Astrocyte of the cerebellum (primary cell): ENCODE data around the gene ADAMTS16.

Experiments
- DNase-seq: peaks from one replicate; pipeline ENCODE4 v3.0.0-alpha.2; 2011; ENCODE audit warnings: low read depth
- H3K4me3 ChIP-seq: 2 replicates; pipeline ENCODE4 v1.5.1; 2011; ENCODE audit warnings: mild to moderate bottlenecking, low read depth, low read length, moderate library complexity
- in situ Hi-C: cut with HindIII; loops from 2 replicates; pipeline ENCODE4 v1.10.0; 2017; ENCODE audit warnings: low sequenced_read_pairs
- TF ChIP-seq, protein P1 (sequence below): IDR thresholded peaks from 2 replicates; pipeline ENCODE4 v1.5.1; 2012; ENCODE audit warnings: low read length, low read depth, moderate library complexity, mild to moderate bottlenecking; ENCODE audit errors: missing control alignments

ADAMTS16 gene

DNA sequence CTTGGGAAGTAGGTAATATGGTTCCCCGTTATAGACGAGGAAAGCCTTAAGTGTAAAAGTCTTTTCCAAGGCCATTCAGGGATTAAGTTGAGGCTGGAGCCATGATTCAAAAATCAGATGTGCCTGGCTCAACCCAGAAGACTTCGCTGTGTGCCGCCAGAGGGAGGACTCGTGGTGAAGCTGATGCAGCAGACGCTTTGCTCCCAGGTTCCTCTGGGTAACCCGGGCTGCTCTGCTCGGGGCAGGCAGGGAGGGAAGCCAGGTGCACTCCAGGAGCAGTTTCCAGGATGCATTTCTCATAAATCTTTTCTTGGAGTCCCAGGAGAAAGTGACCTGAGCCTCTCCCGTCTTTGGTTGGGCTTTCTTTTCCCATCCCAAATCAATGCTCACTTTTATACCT lies 219.5 kb downstream of the ADAMTS16 start:
- TF ChIP-seq, protein P1, sequence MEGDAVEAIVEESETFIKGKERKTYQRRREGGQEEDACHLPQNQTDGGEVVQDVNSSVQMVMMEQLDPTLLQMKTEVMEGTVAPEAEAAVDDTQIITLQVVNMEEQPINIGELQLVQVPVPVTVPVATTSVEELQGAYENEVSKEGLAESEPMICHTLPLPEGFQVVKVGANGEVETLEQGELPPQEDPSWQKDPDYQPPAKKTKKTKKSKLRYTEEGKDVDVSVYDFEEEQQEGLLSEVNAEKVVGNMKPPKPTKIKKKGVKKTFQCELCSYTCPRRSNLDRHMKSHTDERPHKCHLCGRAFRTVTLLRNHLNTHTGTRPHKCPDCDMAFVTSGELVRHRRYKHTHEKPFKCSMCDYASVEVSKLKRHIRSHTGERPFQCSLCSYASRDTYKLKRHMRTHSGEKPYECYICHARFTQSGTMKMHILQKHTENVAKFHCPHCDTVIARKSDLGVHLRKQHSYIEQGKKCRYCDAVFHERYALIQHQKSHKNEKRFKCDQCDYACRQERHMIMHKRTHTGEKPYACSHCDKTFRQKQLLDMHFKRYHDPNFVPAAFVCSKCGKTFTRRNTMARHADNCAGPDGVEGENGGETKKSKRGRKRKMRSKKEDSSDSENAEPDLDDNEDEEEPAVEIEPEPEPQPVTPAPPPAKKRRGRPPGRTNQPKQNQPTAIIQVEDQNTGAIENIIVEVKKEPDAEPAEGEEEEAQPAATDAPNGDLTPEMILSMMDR: no peak
- in situ Hi-C loops: no loop called here
- no peak for DNase-seq
- no peak overlapping the region for H3K4me3 ChIP-seq

DNA sequence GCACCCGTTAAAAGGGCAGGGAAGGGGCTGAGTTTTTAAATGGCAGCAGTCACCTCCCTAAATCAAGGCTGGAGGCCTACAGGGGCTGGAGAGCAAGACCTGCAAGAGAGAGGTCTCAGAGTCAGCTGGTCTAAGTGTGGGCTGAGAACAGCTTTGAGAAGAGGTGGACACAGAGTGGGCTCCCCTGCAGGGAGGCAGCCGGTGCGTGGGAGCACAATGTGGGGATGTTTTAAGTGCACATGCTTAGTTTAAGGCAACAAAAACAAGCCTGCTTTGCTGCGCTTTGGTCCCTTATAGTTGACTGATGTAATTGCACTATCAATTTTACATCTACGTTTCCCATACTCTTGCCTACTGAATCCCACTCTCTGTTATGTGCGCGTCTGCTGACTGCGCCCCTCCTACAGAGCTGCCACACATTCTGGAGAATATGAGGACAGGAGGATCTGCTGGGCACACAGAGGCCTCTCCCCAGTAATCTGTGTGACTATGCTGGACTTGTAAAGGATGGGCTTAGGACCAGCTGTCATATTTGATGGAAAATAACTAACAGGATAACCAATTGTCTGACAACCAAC lies 220.3 kb downstream of the ADAMTS16 start:
- no peak overlapping the region for H3K4me3 ChIP-seq
- in situ Hi-C loops: no loop called here
- DNase-seq: no peak
- TF ChIP-seq, protein P1: no peak

DNA sequence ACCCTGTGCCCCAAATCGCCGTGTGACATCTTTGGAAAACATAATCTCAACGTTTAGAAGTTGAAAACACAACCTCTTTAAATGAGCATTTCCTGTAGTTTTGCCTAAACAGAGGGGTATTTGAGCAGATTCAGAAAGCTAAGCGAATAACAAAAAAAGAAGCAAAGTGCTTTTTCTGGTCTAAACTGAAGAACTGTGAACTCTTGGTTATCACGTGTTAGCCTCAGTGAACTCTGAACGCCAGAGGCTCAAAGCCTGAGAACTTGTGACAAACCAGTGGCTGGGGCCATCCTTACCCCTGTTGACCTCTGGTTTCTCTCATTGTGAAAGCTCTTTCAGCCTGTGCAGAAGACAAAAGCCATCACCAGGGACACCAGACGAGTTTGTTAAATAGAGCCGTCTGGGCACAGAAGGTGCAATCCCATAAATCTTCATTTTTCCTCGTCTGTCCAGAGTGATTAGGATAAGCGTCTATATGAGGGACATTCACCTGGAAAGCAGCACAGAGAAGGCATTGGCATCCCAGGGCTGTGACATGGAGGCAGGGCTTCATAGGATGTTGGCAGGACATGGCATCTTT lies 220.9 kb downstream of the ADAMTS16 start:
- no peak for DNase-seq
- in situ Hi-C loops: no loop called here
- TF ChIP-seq, protein P1: no peak
- H3K4me3 ChIP-seq: no peak overlapping the region

DNA sequence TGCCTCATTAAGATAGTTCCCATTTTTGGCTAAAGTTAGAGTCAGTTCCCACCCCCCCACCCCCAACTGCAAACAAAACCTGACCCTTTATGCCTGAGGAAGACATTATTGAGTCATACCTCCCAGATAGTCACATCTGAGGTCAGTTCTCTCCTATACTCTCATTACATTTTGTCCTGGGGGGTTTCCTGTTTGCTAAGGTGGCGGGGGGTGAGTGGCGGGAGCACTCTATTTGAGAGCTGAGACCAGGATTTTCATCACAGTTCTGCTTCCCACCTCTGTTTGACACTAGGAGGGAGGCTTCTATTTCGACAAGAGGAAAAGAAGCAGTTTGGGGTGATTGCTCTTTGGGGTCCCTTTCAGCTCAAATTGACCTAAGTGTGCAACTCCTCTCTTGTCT lies 222.9 kb downstream of the ADAMTS16 start:
- in situ Hi-C loops: no loop called here
- DNase-seq: no peak
- no peak overlapping the region for H3K4me3 ChIP-seq
- TF ChIP-seq, protein P1: no peak

DNA sequence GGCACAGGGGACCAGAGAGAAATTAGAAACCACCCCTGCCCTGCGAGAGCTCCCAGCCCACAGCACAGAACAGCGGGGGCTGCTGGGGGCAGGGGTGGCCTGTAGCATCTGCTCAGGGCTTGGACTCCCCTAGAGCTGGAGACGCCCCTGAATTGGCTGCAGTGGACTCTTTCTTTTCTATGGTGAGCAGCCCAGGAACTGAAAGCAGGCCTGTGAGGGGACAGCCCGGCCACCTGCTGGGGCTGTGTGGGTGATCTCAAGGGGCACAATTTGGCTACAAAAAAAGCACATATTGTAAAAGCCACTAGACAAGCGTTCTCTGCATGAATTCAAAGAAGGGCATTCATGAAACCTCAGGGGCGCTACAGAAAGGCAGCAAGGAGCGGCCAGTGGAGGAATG lies 224.8 kb downstream of the ADAMTS16 start:
- no peak for DNase-seq
- no peak overlapping the region for H3K4me3 ChIP-seq
- TF ChIP-seq, protein P1: no peak
- in situ Hi-C loops: no loop called here

DNA sequence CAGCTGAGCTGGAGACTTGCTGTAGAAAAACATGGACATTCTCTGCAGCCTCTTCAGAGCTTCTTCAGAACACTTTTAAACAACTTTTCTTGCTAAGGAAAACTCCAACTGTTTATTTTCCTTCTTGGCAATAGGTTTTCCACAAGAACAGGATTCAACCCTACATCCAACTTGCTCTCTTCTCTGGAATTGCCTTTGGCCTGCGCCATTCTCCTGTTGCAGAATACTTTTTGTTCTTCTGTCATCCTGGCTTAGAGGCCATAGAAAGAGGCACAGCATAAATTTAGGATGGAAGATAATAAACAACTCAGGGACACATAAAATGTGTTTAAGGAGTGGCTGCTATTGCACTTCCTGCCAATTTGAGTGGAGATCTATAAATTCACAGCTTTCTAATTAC lies 227.6 kb downstream of the ADAMTS16 start:
- no peak for DNase-seq
- no peak overlapping the region for H3K4me3 ChIP-seq
- in situ Hi-C loops: no loop called here
- TF ChIP-seq, protein P1: no peak
